GM06990 (cell line): ENCODE data around the gene PAX2.

Experiments
- DNase-seq: peaks from one replicate; pipeline ENCODE4 v3.0.0-alpha.2; 2011; ENCODE audit not compliant: insufficient read length; ENCODE audit errors: extremely low read depth
- H3K27me3 ChIP-seq: replicated peaks from 2 replicates; pipeline ENCODE4 v1.6.0; 2011; ENCODE audit warnings: low read length; ENCODE audit not compliant: control insufficient read depth, insufficient read depth
- H3K36me3 ChIP-seq: 2 replicates; pipeline ENCODE4 v1.5.1; 2011; ENCODE audit warnings: low read length; ENCODE audit not compliant: control insufficient read depth, insufficient read depth
- H3K4me3 ChIP-seq: replicated peaks from 2 replicates; pipeline ENCODE4 v1.5.1; 2011; ENCODE audit warnings: low read depth, mild to moderate bottlenecking, control low read depth, low read length
- CTCF ChIP-seq: IDR thresholded peaks from 2 replicates; pipeline ENCODE4 v1.5.1; 2011; ENCODE audit warnings: low read length, control low read depth, mild to moderate bottlenecking, inconsistent platforms; ENCODE audit not compliant: insufficient read depth, poor library complexity, severe bottlenecking

The PAX2 gene

GRCh38 chr10:100766693-100767421 lies 21.5 kb downstream of the PAX2 start:
- Histone ChIP-seq H3K36me3 (no peaks in the 10 kb centered on the region), H3K4me3 (no peak overlapping the region), H3K27me3 (no peaks in the 10 kb centered on the region; the same call in none of the 2 replicates)
- DNase-seq = no peak
- no peak for TF ChIP-seq CTCF

GRCh38 chr10:100767422-100767775 lies 22.0 kb downstream of the PAX2 start:
- Histone ChIP-seq H3K4me3 (no peak overlapping the region), H3K27me3 (no peaks in the 10 kb centered on the region; the same call in none of the 2 replicates), H3K36me3 (no peaks in the 10 kb centered on the region)
- no peak for DNase-seq
- no peak for TF ChIP-seq CTCF

- no peak overlapping the region for H3K4me3 ChIP-seq
- H3K36me3 ChIP-seq = no peaks in the 10 kb centered on the region
- no peak for DNase-seq
- TF ChIP-seq CTCF = no peak
- H3K27me3 ChIP-seq = peaks cover 1% of the 10 kb centered on the region
Observed at GRCh38 chr10:100769481-100769880, 24.1 kb downstream of the PAX2 start.

- Histone ChIP-seq H3K4me3 (no peak overlapping the region), H3K36me3 (no peaks in the 10 kb centered on the region), H3K27me3 (peaks cover 3% of the 10 kb centered on the region)
- TF ChIP-seq CTCF = no peak
- no peak for DNase-seq
Observed at GRCh38 chr10:100773646-100774045, 28.3 kb downstream of the PAX2 start.

- TF ChIP-seq CTCF = no peak
- DNase-seq = no peak
- Histone ChIP-seq H3K4me3 (no peak overlapping the region), H3K27me3 (peaks cover 9% of the 10 kb centered on the region), H3K36me3 (no peaks in the 10 kb centered on the region)
Observed at GRCh38 chr10:100774223-100774622, 28.8 kb downstream of the PAX2 start.

- Histone ChIP-seq H3K36me3 (no peaks in the 10 kb centered on the region), H3K27me3 (peaks cover 9% of the 10 kb centered on the region), H3K4me3 (no peak overlapping the region)
- DNase-seq = no peak
- TF ChIP-seq CTCF = no peak
Observed at GRCh38 chr10:100774876-100775275, 29.5 kb downstream of the PAX2 start.
